Adipose tissue (tissue), 3 donors: ENCODE data around the gene LCMT2. TPM values are rescaled to one million over a fixed set of nuclear protein-coding genes. Genes with fewer than 3 reads are reported as not detected.

Experiments used
- H3K27ac ChIP-seq: one replicate; pipeline ENCODE4 v1.5.1; 2013; ENCODE audit warnings: low read depth, low read length
- WGBS, 3 donors: extraction: QIAGEN DNeasy Blood & Tissue Kit; methylation state at CpG; one replicate each; pipeline ENCODE4 v1.1.7; 2013; 5-methylcytosine and 5-hydroxymethylcytosine counted together
- polyA plus RNA-seq, 3 donors: library from polyadenylated mRNA; stranded (reverse); fragments of 200-250 nt; gene quantifications; one replicate each; pipeline ENCODE4 v1.2.3, GENCODE V29; 2013
- donor health status: healthy with polysubstance abuse.
- donor health status: Bipolar disorder and iron deficiency.
- donor health status: healthy.

Gene LCMT2
- polyA plus RNA-seq, 3 donors: 2.1 to 5.5 (median 2.5) TPM

- no peak overlapping the region for H3K27ac ChIP-seq
- 70 to 90% (median 87%) methylated on average over 7 of the region's 7 CpGs for WGBS, 3 donors
Measured at GRCh38 chr15:43279496-43279895, 50.9 kb downstream of the LCMT2 start.

- 76 to 90% (median 85%) methylated on average over 11 of the region's 11 CpGs for WGBS, 3 donors
- no peak overlapping the region for H3K27ac ChIP-seq
Measured at GRCh38 chr15:43278869-43279268, 51.5 kb downstream of the LCMT2 start.

GRCh38 chr15:43277901-43278300, 52.5 kb downstream of the LCMT2 start:
- WGBS, 3 donors: 54 to 76% (median 64%) methylated on average over 4 of the region's 4 CpGs
- no peak overlapping the region for H3K27ac ChIP-seq

GRCh38 chr15:43277231-43277823, 53.0 kb downstream of the LCMT2 start:
- WGBS, 3 donors: 66 to 74% (median 71%) methylated on average over 10 of the region's 10 CpGs
- no peak overlapping the region for H3K27ac ChIP-seq

- WGBS, 3 donors: 67 to 77% (median 73%) methylated on average over 12 of the region's 12 CpGs
- no peak overlapping the region for H3K27ac ChIP-seq
Measured at GRCh38 chr15:43276563-43277200, 53.7 kb downstream of the LCMT2 start.

GRCh38 chr15:43275740-43276562, 54.4 kb downstream of the LCMT2 start:
- WGBS, 3 donors: 60 to 75% (median 71%) methylated on average over 15 of the region's 15 CpGs
- no peak overlapping the region for H3K27ac ChIP-seq

- H3K27ac ChIP-seq: no peak overlapping the region
- WGBS, 3 donors: 41 to 76% (median 67%) methylated on average over 9 of the region's 9 CpGs
Measured at GRCh38 chr15:43274136-43274535, 56.2 kb downstream of the LCMT2 start.

Other genes with a start within 250 kb of the LCMT2 start
- 1 to 10 TPM; 4.8 to 9.8 (median 5.3) TPM for gene UBR1, start 224.5 kb downstream of the LCMT2 start, polyA plus RNA-seq
- 10 to 100 TPM in 2 of 3 donors, 1 to 10 TPM in 1; 8.2 to 25.3 (median 10.3) TPM for gene TMEM62, start 197.0 kb downstream of the LCMT2 start, polyA plus RNA-seq
- 10 to 100 TPM; 37.7 to 75.7 (median 62.0) TPM for gene CCNDBP1, start 145.2 kb downstream of the LCMT2 start, polyA plus RNA-seq
- 1 to 10 TPM in 1 of 3 donors, under 1 TPM in 2; 0.16 to 5.5 (median 0.45) TPM for gene EPB42, start 109.6 kb downstream of the LCMT2 start, polyA plus RNA-seq
- gene TGM5, start 63.6 kb downstream of the LCMT2 start, polyA plus RNA-seq: 1 to 10 TPM in 1 of 3 donors, under 1 TPM in 1, not detected in 1; 0.06 to 4.9 TPM
- gene TGM7, start 28.3 kb downstream of the LCMT2 start, polyA plus RNA-seq: under 1 TPM in 1 of 3 donors, not detected in 2; 0.02 TPM
- gene ZSCAN29, start 40.5 kb upstream of the LCMT2 start, polyA plus RNA-seq: 1 to 10 TPM; 6.1 to 8.7 (median 6.3) TPM
- 1 to 10 TPM; 3.6 to 5.2 (median 5.2) TPM for gene TUBGCP4, start 40.5 kb upstream of the LCMT2 start, polyA plus RNA-seq
- 1 to 10 TPM; 5.2 to 8.6 (median 5.5) TPM for gene TP53BP1, start 162.6 kb upstream of the LCMT2 start, polyA plus RNA-seq
- gene MAP1A, start 187.0 kb upstream of the LCMT2 start, polyA plus RNA-seq: 1 to 10 TPM in 1 of 3 donors, under 1 TPM in 2; 0.45 to 5.4 (median 1.00) TPM